Inflammatory macrophage (primary cell): ENCODE data around the gene HBD.
"Not testable (repeated sequence)": the region's sequence is repeated elsewhere in the genome, so short reads cannot be mapped to it uniquely, and the experiment has no call there.

Source experiments
- DNase-seq, 2 donors: peaks; one replicate each; pipeline ENCODE4 v3.0.0-alpha.2; 2020 to 2022
- total RNA-seq, 18 experiments: gene quantifications; one replicate each; lab custom pipeline; 2026; ENCODE audit warnings: mixed read lengths in 6 of 18, inconsistent platforms in 2 of 18; lab: John Stamatoyannopoulos, UW

The HBD gene
- 0 to 0.49 (median 0.11) reads per million in 18 experiments for total RNA-seq

GRCh38 chr11:5234381-5234834 lies at the start of gene HBD:
TSS of gene HBD (minus strand) at chr11:5234483. CDS start at chr11:5234433, 50 bp downstream.
- DNase-seq: peak in 1 of 2 donors; percentile 9

GRCh38 chr11:5283882-5284281 lies 49.6 kb upstream of the HBD start:
- DNase-seq: no peak

GRCh38 chr11:5283086-5283485 lies 48.8 kb upstream of the HBD start:
- no peak for DNase-seq

- DNase-seq: no peak
Observed at GRCh38 chr11:5282628-5283027, 48.3 kb upstream of the HBD start.

GRCh38 chr11:5281596-5281995 lies 47.3 kb upstream of the HBD start:
- no peak for DNase-seq

- DNase-seq: peak; percentile 71 to 73
Observed at GRCh38 chr11:5280582-5281102, 46.4 kb upstream of the HBD start.

GRCh38 chr11:5279471-5280090 lies 45.3 kb upstream of the HBD start:
- DNase-seq: no peak

GRCh38 chr11:5277807-5278382 lies 43.6 kb upstream of the HBD start:
- no peak for DNase-seq

- no peak for DNase-seq
Observed at GRCh38 chr11:5276697-5277096, 42.4 kb upstream of the HBD start.

- DNase-seq: no peak
Observed at GRCh38 chr11:5275369-5276110, 41.3 kb upstream of the HBD start.

GRCh38 chr11:5274395-5274794 lies 40.1 kb upstream of the HBD start:
- no peak for DNase-seq

- DNase-seq: no peak
Observed at GRCh38 chr11:5272395-5273017, 38.2 kb upstream of the HBD start.

GRCh38 chr11:5269715-5270147 lies 35.4 kb upstream of the HBD start, which contains the start of gene HBE1:
TSS of gene HBE1 (minus strand) at chr11:5269945. CDS start at chr11:5269890, 55 bp downstream.
- DNase-seq: no peak

GRCh38 chr11:5267033-5267563 lies 32.8 kb upstream of the HBD start:
- no peak for DNase-seq

GRCh38 chr11:5266609-5267008 lies 32.3 kb upstream of the HBD start:
- no peak for DNase-seq

- no peak for DNase-seq
Observed at GRCh38 chr11:5265832-5266231, 31.5 kb upstream of the HBD start.

- DNase-seq: no peak
Observed at GRCh38 chr11:5258543-5259262, 24.4 kb upstream of the HBD start.

- DNase-seq: no peak
Observed at GRCh38 chr11:5257296-5257695, 23.0 kb upstream of the HBD start.

GRCh38 chr11:5254646-5255413 lies 20.5 kb upstream of the HBD start, which contains the start of gene HBG2:
TSS of gene HBG2 (minus strand) at chr11:5254781. CDS start at chr11:5254728, 53 bp downstream.
- DNase-seq: not testable (repeated sequence)

GRCh38 chr11:5254023-5254422 lies 19.7 kb upstream of the HBD start:
- DNase-seq: not testable (repeated sequence)

- not testable (repeated sequence) for DNase-seq
Observed at GRCh38 chr11:5253440-5253839, 19.2 kb upstream of the HBD start.
